ENCODE results near the gene OLFM3.

The OLFM3 gene

GRCh38 chr1:101953623-101954022, 43.1 kb downstream of the OLFM3 start:
- Histone ChIP-seq H3K27ac (ENCODE audit: low read depth, low read length) (no peak overlapping the region), H3K4me3 (ENCODE audit: low read depth, low read length) (no peak overlapping the region), H3K4me1 (ENCODE audit: control insufficient read depth, insufficient read depth, low read length, unreplicated experiment) (no peaks in the 10 kb centered on the region), H3K79me2 (ENCODE audit: control insufficient read depth, insufficient read depth, low read length, unreplicated experiment) (no peaks in the 10 kb centered on the region), H2AFZ (ENCODE audit: low read length, unreplicated experiment) (no peak overlapping the region), H3K27me3 (ENCODE audit: insufficient read depth, low read length) (0 out of 2 replicates have a peak, but pooled peaks cover 5% of the 10 kb centered on the region), H3K36me3 (ENCODE audit: insufficient read depth, low read length) (no peaks in the 10 kb centered on the region)

DNA sequence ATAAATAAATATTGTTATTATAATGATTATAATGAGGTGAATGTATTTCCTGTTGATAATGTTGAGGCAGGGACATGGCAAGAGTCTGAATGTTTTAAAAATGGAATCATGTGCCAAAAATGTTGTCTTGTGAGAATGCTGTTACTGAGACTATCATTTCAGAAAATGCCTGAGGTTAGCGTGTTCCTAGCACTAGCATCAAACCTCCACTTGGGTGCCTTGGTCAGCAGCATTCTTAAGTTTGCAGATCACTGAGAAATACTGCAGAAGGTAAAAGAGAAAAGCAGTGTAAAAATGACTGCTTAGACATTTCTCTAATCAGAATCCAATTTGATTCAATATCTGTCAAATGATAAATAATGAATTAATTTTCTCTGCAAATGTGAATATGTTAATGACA, 50.8 kb downstream of the OLFM3 start:
- Histone ChIP-seq H3K36me3 (ENCODE audit: insufficient read depth, low read length) (no peaks in the 10 kb centered on the region), H3K27ac (ENCODE audit: low read depth, low read length) (no peak overlapping the region), H3K4me1 (ENCODE audit: control insufficient read depth, insufficient read depth, low read length, unreplicated experiment) (no peaks in the 10 kb centered on the region), H2AFZ (ENCODE audit: low read length, unreplicated experiment) (no peak overlapping the region), H3K79me2 (ENCODE audit: control insufficient read depth, insufficient read depth, low read length, unreplicated experiment) (no peaks in the 10 kb centered on the region), H3K4me3 (ENCODE audit: low read depth, low read length) (no peak overlapping the region), H3K27me3 (ENCODE audit: insufficient read depth, low read length) (no peaks in the 10 kb centered on the region)

GRCh38 chr1:101943237-101943636, 53.5 kb downstream of the OLFM3 start:
- no peaks in the 10 kb centered on the region for H3K79me2 ChIP-seq (ENCODE audit: control insufficient read depth, insufficient read depth, low read length, unreplicated experiment)
- no peaks in the 10 kb centered on the region for H3K36me3 ChIP-seq (ENCODE audit: insufficient read depth, low read length)
- no peak overlapping the region for H3K4me3 ChIP-seq (ENCODE audit: low read depth, low read length)
- H3K27ac ChIP-seq (ENCODE audit: low read depth, low read length), result no peak overlapping the region
- H3K27me3 ChIP-seq (ENCODE audit: insufficient read depth, low read length), result no peaks in the 10 kb centered on the region
- no peak overlapping the region for H2AFZ ChIP-seq (ENCODE audit: low read length, unreplicated experiment)
- H3K4me1 ChIP-seq (ENCODE audit: control insufficient read depth, insufficient read depth, low read length, unreplicated experiment), result no peaks in the 10 kb centered on the region

DNA sequence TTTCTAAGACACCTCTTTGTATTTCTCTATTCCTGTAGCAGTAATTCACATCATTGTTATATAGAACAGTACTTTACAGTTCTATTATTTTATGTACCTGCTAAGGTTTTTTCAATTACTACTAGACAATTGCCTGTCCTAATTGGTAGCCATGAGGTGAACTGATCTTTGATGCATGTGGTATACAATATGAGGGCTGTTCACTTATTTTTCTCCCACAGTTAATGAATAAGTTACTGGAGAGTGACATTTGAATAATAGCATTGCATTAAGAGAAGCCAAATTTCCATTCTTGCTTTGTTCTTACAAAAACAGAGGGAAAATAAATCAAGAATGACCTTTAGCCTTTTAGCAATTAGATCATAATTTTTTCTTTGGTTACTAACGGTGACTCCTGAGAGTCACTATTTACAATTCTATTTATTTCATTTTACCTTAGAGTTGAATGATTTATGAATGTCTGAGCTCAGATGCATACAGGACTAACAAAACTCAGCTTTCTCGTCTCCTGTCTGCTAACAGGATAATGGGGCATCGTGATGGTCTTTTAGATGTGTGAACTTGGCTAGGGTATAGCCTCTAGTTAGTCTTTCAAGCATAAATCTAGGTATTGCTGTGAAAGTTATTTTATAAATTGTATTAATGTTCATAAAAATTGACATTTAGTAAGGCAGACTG, 54.1 kb downstream of the OLFM3 start:
- Histone ChIP-seq H2AFZ (ENCODE audit: low read length, unreplicated experiment) (no peak overlapping the region), H3K4me3 (ENCODE audit: low read depth, low read length) (no peak overlapping the region), H3K27me3 (ENCODE audit: insufficient read depth, low read length) (no peaks in the 10 kb centered on the region), H3K27ac (ENCODE audit: low read depth, low read length) (no peak overlapping the region), H3K4me1 (ENCODE audit: control insufficient read depth, insufficient read depth, low read length, unreplicated experiment) (no peaks in the 10 kb centered on the region), H3K36me3 (ENCODE audit: insufficient read depth, low read length) (no peaks in the 10 kb centered on the region), H3K79me2 (ENCODE audit: control insufficient read depth, insufficient read depth, low read length, unreplicated experiment) (no peaks in the 10 kb centered on the region)

DNA sequence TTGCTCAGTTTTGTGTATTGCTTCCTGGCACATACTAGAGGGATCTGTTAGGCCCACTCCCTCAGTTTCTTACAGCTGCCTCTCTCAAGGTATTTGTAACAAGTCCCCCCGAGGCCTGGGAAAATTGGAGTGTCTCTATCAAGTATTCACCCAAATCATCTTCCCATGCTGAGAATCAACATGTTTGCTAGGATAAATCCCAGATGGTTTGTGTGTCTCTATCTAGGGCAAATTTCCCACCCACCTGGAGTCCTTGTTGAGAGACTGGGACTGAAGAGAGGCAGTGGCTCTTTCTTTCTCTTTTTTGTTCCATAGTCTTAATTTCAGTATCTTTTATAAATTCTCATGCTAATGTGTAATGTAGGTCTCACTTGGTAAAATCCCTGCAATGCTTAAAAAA, 58.0 kb downstream of the OLFM3 start:
- no peaks in the 10 kb centered on the region for H3K79me2 ChIP-seq (ENCODE audit: control insufficient read depth, insufficient read depth, low read length, unreplicated experiment)
- H3K27me3 ChIP-seq (ENCODE audit: insufficient read depth, low read length), result no peaks in the 10 kb centered on the region
- no peak overlapping the region for H2AFZ ChIP-seq (ENCODE audit: low read length, unreplicated experiment)
- H3K4me3 ChIP-seq (ENCODE audit: low read depth, low read length), result no peak overlapping the region
- H3K36me3 ChIP-seq (ENCODE audit: insufficient read depth, low read length), result no peaks in the 10 kb centered on the region
- H3K27ac ChIP-seq (ENCODE audit: low read depth, low read length), result no peak overlapping the region
- H3K4me1 ChIP-seq (ENCODE audit: control insufficient read depth, insufficient read depth, low read length, unreplicated experiment), result no peaks in the 10 kb centered on the region

DNA sequence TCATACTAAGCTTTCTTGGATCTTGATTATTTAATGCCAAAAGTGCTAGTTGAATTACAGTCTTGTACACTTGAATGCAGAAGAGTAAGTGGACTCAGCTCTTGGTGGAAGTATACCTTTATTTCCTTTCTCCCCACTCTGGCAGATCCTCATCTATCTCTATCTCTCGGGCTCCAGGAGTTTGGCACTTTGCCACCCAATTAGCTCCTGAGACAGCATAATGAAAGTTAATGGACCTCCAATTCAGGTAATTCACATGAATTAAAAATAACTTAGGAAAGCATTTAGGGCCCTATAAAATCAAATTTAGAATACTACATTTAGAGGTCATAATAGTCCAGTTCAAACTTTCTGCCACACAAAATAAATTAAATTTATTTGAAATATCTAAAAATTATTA, 67.4 kb downstream of the OLFM3 start:
- Histone ChIP-seq H3K36me3 (ENCODE audit: insufficient read depth, low read length) (no peaks in the 10 kb centered on the region), H3K79me2 (ENCODE audit: control insufficient read depth, insufficient read depth, low read length, unreplicated experiment) (no peaks in the 10 kb centered on the region), H3K4me3 (ENCODE audit: low read depth, low read length) (no peak overlapping the region), H3K27ac (ENCODE audit: low read depth, low read length) (no peak overlapping the region), H3K4me1 (ENCODE audit: control insufficient read depth, insufficient read depth, low read length, unreplicated experiment) (no peaks in the 10 kb centered on the region), H3K27me3 (ENCODE audit: insufficient read depth, low read length) (no peaks in the 10 kb centered on the region), H2AFZ (ENCODE audit: low read length, unreplicated experiment) (no peak overlapping the region)

- H3K79me2 ChIP-seq (ENCODE audit: control insufficient read depth, insufficient read depth, low read length, unreplicated experiment), result no peaks in the 10 kb centered on the region
Observed at GRCh38 chr1:101928829-101929228, 67.9 kb downstream of the OLFM3 start.

GRCh38 chr1:101924700-101925099, 72.0 kb downstream of the OLFM3 start:
- H3K27me3 ChIP-seq (ENCODE audit: insufficient read depth, low read length), result no peaks in the 10 kb centered on the region
- no peak overlapping the region for H3K4me3 ChIP-seq (ENCODE audit: low read depth, low read length)
- no peaks in the 10 kb centered on the region for H3K79me2 ChIP-seq (ENCODE audit: control insufficient read depth, insufficient read depth, low read length, unreplicated experiment)
- H3K27ac ChIP-seq (ENCODE audit: low read depth, low read length), result no peak overlapping the region
- no peaks in the 10 kb centered on the region for H3K36me3 ChIP-seq (ENCODE audit: insufficient read depth, low read length)
- no peak overlapping the region for H2AFZ ChIP-seq (ENCODE audit: low read length, unreplicated experiment)
- H3K4me1 ChIP-seq (ENCODE audit: control insufficient read depth, insufficient read depth, low read length, unreplicated experiment), result no peaks in the 10 kb centered on the region

More at GRCh38 chr1:101928829-101929228, 67.9 kb downstream of the OLFM3 start:
- H3K4me3 ChIP-seq (ENCODE audit: low read depth, low read length), result no peak overlapping the region
- H3K27ac ChIP-seq (ENCODE audit: low read depth, low read length), result no peak overlapping the region
- H3K4me1 ChIP-seq (ENCODE audit: control insufficient read depth, insufficient read depth, low read length, unreplicated experiment), result no peaks in the 10 kb centered on the region
- H3K27me3 ChIP-seq (ENCODE audit: insufficient read depth, low read length), result no peaks in the 10 kb centered on the region
- H2AFZ ChIP-seq (ENCODE audit: low read length, unreplicated experiment), result no peak overlapping the region
- H3K36me3 ChIP-seq (ENCODE audit: insufficient read depth, low read length), result no peaks in the 10 kb centered on the region

- Histone ChIP-seq H2AFZ (ENCODE audit: low read length, unreplicated experiment) (no peak overlapping the region), H3K27ac (ENCODE audit: low read depth, low read length) (no peak overlapping the region), H3K27me3 (ENCODE audit: insufficient read depth, low read length) (no peaks in the 10 kb centered on the region), H3K36me3 (ENCODE audit: insufficient read depth, low read length) (no peaks in the 10 kb centered on the region), H3K79me2 (ENCODE audit: control insufficient read depth, insufficient read depth, low read length, unreplicated experiment) (no peaks in the 10 kb centered on the region), H3K4me3 (ENCODE audit: low read depth, low read length) (no peak overlapping the region), H3K4me1 (ENCODE audit: control insufficient read depth, insufficient read depth, low read length, unreplicated experiment) (no peaks in the 10 kb centered on the region)
Observed at GRCh38 chr1:101920577-101920976, 76.1 kb downstream of the OLFM3 start.

DNA sequence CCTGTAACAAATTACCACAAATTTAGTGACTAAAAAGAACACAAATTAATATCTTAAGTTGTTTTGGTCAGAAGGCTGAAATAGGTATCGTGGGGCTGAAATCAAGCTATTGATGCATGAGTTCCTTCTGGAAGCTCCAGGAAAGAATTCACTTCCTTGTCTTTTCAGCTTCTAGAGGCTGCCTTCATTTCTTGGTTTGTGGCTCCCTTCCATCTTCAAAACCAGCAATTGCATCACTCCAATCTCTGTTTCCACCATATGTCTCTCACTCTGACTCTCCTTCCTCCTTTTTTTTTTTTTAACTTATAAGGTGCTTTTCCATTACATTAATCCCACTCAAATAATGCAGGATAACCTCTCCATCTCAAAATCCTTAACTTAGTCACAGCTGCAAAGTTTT, 78.4 kb downstream of the OLFM3 start:
- no peaks in the 10 kb centered on the region for H3K79me2 ChIP-seq (ENCODE audit: control insufficient read depth, insufficient read depth, low read length, unreplicated experiment)
- H3K27me3 ChIP-seq (ENCODE audit: insufficient read depth, low read length), result no peaks in the 10 kb centered on the region
- H2AFZ ChIP-seq (ENCODE audit: low read length, unreplicated experiment), result no peak overlapping the region
- H3K4me3 ChIP-seq (ENCODE audit: low read depth, low read length), result no peak overlapping the region
- H3K36me3 ChIP-seq (ENCODE audit: insufficient read depth, low read length), result no peaks in the 10 kb centered on the region
- no peak overlapping the region for H3K27ac ChIP-seq (ENCODE audit: low read depth, low read length)
- H3K4me1 ChIP-seq (ENCODE audit: control insufficient read depth, insufficient read depth, low read length, unreplicated experiment), result no peaks in the 10 kb centered on the region

GRCh38 chr1:101915597-101915996, 81.1 kb downstream of the OLFM3 start:
- Histone ChIP-seq H3K4me1 (ENCODE audit: control insufficient read depth, insufficient read depth, low read length, unreplicated experiment) (no peaks in the 10 kb centered on the region), H3K79me2 (ENCODE audit: control insufficient read depth, insufficient read depth, low read length, unreplicated experiment) (no peaks in the 10 kb centered on the region), H3K27ac (ENCODE audit: low read depth, low read length) (no peak overlapping the region), H2AFZ (ENCODE audit: low read length, unreplicated experiment) (no peak overlapping the region), H3K27me3 (ENCODE audit: insufficient read depth, low read length) (no peaks in the 10 kb centered on the region), H3K4me3 (ENCODE audit: low read depth, low read length) (no peak overlapping the region), H3K36me3 (ENCODE audit: insufficient read depth, low read length) (no peaks in the 10 kb centered on the region)

Data from ACC112 (cell line).